ENCODE measurements around the gene PGM1.

DNA sequence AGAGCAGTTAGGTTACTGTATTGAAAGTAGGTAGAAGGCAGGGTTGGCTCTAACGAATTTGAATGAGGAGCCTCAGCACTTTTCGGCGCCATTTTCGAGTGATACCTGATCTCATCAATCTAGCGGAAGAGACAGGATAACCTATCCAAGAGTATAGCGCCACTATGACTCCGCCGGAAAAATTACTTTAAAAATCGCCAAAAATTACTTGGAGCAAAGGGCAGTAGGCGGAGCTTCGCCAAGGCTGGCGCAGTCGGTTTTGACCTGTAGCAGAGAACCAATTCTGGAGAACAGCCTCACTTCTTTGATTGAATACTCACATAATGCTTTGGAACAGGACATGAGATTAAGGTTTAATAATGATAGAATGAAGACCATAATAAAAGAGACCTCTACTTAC, 44.3 kb upstream of the PGM1 start:
- TF ChIP-seq EZH2 (IDR thresholded peaks at IDR 0.05; ENCODE audit: borderline replicate concordance, low read length): no peak
- TF ChIP-seq, protein P1, sequence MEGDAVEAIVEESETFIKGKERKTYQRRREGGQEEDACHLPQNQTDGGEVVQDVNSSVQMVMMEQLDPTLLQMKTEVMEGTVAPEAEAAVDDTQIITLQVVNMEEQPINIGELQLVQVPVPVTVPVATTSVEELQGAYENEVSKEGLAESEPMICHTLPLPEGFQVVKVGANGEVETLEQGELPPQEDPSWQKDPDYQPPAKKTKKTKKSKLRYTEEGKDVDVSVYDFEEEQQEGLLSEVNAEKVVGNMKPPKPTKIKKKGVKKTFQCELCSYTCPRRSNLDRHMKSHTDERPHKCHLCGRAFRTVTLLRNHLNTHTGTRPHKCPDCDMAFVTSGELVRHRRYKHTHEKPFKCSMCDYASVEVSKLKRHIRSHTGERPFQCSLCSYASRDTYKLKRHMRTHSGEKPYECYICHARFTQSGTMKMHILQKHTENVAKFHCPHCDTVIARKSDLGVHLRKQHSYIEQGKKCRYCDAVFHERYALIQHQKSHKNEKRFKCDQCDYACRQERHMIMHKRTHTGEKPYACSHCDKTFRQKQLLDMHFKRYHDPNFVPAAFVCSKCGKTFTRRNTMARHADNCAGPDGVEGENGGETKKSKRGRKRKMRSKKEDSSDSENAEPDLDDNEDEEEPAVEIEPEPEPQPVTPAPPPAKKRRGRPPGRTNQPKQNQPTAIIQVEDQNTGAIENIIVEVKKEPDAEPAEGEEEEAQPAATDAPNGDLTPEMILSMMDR (IDR thresholded peaks at IDR 0.05; ENCODE audit: low read length): no peak

Data from OCI-LY1 (cell line).